ENCODE data around the gene HBS1L.

- TF ChIP-seq CTCF (IDR thresholded peaks at IDR 0.05; ENCODE audit: insufficient read depth, low read length, poor library complexity, severe bottlenecking) = no peak
- TF ChIP-seq EZH2phosphoT487 (conservative IDR thresholded peaks at IDR 0.05; ENCODE audit: low read length) = no peak
Measured at GRCh38 chr6:135064586-135064985, 10.0 kb upstream of the HBS1L start.

Data from SU-DHL-6 (cell line).